NCI-H460 (cell line): ENCODE data around the gene CTRL. TPM values are rescaled to one million over a fixed set of nuclear protein-coding genes. Genes with fewer than 3 reads are reported as not detected.

Experiments
- DNase-seq: peaks from one replicate; pipeline ENCODE4 v3.0.0-alpha.2; 2016; ENCODE audit warnings: low read depth; ENCODE audit errors: extremely low read depth
- total RNA-seq: library from RNA; depleted of rRNA; stranded (reverse); fragments of >200 nt; shearing (Covaris generic); gene quantifications from 2 replicates; pipeline ENCODE4 v1.2.3, GENCODE V29; 2014

CTRL gene
- total RNA-seq, 1 experiment from 2014 or later = 2.0 TPM

DNA sequence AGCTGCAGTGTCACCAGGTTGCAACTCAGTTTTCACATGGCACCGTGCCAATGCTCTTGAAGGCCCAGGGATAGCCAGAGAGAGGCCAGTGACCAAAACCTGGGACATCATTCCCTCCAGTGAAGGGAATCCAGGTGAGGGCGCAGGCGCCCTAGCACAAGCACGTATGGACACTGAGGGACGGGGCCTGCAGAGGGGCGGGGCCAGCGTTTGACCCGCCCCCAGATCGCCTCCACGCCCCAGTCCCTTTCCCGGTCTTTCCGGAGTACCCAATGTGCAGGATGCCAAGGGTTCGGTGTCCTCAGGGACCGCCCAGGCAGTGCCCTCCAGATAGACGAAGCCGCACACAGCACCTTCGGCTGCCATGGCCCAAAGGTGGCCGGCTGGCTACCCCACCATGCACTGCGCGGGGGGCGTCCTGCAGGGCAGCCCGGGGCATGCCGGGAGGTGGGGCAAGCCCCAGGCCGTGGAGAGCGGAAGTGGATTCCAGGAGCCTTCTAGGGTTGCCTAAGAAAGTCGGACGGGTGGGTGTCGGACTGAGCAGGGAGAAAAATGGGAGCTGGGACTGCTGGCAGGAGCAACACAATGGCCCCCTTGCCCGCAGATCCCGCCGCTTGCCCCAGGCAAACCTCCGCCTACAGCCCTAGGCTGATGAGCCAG lies 32.1 kb upstream of the CTRL start:
- no peak for DNase-seq

DNA sequence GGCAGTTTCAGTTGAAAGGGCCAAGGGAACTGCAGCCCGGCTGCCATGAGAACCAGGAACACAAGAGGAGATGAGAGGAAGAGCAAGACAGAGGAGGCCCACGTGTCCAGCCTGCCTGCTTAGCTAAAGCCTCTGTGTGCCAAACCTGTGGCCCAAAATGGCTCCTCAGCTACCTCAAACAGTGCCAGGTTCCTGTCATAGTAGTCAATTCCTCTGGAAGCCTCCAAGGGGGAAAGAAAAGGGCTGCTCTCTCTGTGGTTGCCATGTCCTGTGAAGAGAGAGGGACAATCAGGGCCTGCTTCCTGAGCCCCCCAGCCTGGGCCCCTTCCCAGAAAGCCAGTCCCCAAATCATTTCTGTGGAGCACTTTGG lies 31.6 kb upstream of the CTRL start:
- no peak for DNase-seq

- DNase-seq = no peak
These were observed 30.5 kb upstream of the CTRL start for GRCh38 chr16:67962135-67962534.

- no peak for DNase-seq
These were observed 29.9 kb upstream of the CTRL start for GRCh38 chr16:67961551-67961957.

DNA sequence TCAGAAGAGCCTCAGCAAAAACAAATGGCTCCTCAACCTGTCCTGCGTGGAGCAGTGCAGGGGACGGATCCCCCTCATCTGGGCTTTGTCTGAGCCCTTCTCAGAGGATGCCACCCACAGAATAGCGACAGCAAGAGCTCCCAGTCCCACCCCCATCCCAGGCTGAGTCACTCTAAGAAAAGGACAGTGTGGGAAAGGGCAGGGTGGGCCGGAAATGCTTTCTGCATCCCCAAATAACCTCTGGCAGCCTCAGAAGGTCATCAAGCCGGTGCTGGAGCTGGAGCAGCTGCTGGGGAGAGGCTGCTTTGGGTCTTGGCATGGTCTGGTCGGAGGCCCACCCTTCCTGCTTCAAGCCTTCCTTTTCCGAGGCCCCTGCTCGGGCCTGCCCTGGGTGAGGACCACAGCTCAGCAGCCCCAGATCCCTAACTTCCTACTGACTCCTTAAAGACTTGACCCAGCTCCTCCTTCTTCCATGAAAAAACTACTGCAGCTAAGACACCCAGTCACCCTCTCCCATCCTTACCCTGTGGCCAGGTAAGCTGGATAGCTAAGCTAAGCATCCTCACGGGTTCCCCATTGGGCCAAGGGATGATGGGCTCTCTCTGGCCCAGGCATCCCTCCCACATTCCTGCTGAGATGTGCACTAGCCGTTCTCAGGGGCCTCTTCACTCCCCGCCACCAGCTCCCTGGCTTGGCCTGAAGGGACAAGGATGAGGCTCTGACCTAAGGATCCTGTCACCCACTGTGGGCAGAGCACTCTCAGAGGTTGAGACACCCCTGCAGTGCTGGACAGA lies 28.1 kb upstream of the CTRL start:
- DNase-seq = no peak

- no peak for DNase-seq
These were observed 26.0 kb upstream of the CTRL start for GRCh38 chr16:67957622-67958021.

DNA sequence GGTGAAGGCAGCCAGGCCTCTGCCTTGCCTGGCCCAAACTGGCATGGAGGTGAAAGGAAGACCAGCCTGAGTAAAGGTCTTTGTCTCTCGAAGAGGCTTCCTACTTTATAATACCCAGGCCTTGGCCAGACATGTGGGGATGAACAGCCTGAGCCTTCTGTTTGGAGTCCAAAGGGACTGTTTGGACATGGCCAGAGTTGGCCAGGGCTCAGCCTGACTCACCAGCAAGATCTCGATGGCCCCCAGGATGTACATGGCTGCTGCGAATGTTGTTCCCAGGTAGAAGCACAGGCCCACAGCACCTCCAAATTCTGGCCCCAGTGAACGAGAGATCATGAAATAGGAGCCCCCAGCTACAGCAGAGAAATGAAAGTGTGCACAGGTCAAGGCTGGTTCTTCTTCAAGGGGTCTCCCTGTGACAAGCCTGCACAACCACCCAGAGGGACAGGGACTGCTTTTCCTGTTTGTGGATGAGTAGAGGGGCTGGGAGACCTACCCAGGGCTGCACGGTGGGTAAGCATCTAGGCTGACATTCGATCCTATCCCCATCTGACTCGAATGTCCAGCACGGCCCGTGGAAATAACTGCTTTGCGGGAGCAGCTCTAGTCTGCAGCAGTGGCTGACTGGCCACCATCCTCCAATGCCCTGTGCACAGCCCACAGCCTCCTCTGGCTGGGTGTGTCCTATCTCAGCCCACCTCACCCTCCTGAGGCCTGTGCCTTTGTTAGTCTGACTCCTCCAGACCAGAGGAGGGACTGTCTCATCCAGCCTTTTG lies 22.9 kb upstream of the CTRL start:
- no peak for DNase-seq

GRCh38 chr16:67953641-67954375 lies 22.1 kb upstream of the CTRL start:
- DNase-seq = no peak

DNA sequence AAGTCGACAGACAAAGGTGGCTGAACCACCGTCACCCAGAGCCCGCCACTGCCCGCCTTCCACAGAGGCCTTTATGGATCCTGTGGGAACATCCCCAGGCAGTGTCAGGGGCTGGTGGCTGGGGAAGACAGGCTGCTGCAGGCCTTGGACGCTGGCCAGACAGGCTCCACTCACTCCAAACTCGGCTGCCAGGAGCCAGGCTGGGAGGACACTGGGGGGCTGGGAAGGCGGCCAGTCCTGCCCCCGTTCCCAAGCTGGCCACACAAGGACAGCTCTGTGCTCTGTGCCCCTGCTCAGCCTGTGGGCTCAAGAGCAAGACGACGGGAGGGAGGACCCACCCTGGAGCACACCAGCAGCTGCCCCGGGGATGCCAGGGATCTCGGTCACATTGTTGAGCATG lies 19.8 kb upstream of the CTRL start:
- DNase-seq = no peak

DNA sequence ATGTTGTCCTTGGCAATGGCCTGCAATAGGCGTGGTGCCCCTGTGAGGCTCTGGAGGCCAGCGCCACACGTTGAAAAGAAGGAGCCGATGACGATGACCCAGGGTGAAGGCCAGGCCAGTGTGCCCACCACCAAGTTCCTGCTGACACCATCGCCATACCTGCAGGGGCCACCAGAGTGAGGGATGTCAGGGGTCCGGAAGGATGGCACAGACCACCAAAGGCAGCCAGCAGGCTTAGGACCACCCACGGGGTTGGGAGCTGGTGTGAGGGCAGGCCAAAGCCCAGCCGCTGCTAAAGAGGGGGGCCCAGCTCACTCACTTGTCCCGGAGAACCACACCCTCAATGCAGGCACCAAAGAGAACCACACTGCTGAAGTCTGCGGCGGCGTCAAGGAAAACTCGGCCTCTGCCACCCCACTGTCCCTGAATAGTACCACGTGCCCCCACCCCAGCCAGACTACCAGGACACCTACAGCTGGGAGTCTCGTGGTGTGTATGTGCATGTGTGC lies 18.7 kb upstream of the CTRL start:
- no peak for DNase-seq

DNA sequence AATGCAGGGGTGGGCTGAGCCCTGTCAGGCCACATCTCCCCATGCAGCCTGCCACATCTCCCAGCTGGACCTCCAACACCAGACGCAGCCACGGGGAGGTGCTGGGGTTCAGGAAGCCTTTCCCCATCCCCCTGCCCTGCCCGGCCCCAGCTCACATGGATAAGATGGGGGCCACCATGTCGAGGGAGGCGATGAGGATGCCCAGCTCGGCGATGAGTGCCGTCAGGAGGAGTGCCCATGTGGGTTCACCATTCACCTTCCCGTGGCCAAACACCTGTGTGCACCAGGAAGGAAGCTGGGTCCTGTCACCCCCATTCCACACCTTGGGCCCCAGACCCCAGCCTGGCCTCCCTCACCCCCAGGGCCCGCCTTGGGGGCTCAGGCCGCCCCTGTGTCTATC lies 18.0 kb upstream of the CTRL start:
- DNase-seq = no peak

DNA sequence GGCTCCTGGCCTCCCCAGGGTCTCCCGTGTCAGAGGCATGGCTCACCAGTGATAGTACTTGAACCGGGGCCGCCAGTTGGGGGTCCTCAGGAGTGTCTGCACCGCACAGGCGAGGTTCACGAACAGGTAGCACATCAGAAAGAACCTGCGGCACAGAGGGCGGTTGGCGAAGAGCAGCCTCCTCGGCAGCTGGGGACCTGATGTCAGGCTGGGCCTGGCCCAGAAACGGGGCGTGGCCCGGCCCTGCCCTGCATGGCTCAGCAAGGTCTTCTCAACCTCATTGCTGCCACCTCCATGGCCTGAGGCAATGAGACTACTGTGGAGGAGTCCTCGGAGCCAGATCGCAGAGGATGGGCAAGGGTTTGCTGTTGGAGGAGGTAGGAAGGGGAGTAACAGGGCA lies 16.4 kb upstream of the CTRL start:
- DNase-seq = no peak

- DNase-seq = no peak
These were observed 15.4 kb upstream of the CTRL start for GRCh38 chr16:67946966-67947558.

GRCh38 chr16:67946128-67946569 lies 14.5 kb upstream of the CTRL start:
- DNase-seq = no peak

GRCh38 chr16:67945392-67945933 lies 13.8 kb upstream of the CTRL start:
- DNase-seq = no peak

DNA sequence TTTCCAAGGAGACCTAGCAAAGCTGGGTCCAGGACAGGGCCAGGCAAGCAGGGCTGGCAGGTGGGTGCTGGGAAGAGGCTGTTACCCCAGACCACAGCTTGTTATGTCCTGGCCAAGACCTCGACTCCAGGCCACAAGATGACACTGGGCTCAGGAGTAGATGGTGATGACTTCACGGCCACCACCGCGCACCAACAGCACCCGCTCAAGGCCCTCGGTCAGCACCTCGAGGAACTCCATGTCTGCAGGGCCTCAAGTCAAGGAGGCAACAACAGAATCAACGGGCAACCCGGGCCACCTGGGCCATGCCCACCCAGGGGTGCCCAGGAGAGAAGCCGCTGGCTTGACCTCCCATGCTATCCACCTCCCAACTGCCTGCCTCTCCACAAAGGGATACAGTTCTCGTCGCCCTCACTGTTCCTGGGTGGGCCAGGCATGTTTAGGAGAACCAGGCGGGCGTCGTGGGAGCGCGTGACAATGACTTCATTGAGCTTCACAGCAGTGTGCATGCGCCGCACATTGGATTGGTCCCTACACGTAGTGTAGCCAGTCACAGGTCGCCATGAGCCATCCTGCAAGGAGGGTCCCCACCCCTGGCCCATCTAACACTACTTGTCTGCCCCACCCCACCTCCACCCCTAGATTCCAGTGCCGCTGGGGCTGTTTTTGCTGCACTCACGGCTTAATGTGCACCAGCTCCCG lies 13.2 kb upstream of the CTRL start:
- DNase-seq = no peak

- DNase-seq = no peak
These were observed 12.2 kb upstream of the CTRL start, which contains the start of gene LCAT for GRCh38 chr16:67943619-67944504. Gene LCAT, minus strand, starts transcription at chr16:67944120. Its CDS starts 19 bp downstream, at chr16:67944101.

DNA sequence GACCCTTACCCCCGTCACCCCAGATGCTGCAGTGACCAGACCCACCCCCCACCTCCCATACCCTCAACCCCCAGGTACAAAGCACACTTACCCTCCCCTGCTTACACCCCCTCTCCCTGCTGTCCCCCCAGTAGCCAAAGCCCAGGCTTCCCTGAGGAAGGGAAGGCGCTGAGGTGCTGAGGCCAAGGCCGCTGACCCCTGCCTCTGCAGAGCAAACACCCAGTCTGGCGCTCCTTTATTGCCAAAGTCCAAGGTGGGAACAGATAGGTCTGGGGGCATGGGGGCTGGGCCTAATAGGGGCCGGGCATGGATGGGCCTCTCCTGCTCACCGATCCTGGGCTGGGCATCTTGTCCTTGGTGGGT lies 11.6 kb upstream of the CTRL start:
- DNase-seq = no peak
